IPS-NIHi7 (cell line): ENCODE data around the gene RAX2.
"Not testable (repeated sequence)": the region's sequence is repeated elsewhere in the genome, so short reads cannot be mapped to it uniquely, and the experiment has no call there.

Source experiments
- DNase-seq: peaks from one replicate; pipeline ENCODE4 v3.0.0; 2012; ENCODE audit warnings: mixed read lengths; ENCODE audit errors: extremely low spot score

The RAX2 gene

DNA sequence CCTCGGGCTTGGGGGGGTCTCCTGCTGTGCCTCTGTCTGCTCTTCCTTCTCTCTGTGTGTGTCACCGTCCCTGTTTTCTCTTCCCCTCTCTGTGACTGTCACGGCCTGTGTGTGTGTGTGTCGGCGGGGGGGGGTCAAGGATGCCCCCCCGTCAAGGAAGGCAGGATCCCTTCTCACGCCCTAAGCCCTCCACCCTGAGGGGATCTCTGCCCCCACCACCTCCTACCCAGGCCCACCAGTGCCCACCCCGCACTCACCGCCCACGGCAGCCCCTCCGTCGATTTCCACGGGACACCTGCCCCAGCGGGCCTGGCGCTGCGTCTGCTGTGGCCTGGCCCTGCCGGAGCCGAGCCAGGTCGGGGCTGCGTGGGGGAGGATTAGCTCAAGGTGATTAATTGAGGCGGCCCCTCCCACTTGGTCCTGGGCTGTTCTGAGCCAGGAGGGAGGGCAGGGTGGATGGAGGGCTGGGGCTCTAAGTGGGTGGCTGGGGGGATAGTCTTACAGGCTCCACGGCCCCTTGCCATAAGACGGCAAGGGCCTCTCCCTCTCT lies at the start of gene RAX2:
Gene RAX2 (minus strand): TSS at position 323 of the 550 bp plus-strand sequence. CDS start 486 bp downstream, outside the sequence.
- no peak for DNase-seq

DNA sequence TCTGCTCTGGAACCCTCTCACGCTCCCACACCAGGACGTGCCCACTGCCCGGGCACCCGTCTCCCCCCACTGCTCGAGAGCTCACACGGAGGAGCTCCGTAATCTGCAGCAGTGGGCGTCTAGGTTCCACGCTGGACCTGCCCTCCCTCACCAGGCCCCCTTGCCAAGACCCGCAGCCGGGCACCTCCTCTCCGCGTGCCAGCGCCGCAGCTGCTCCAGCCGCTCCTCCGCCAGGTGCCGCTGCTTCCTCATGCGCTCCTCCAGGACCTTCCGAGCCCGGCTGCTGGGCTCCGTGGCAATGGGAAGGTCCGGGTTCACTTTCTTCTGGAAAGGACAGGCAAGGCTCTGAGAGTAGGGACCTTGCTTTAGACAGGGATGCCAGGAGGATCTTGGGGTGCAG lies 49.1 kb upstream of the RAX2 start:
- DNase-seq: no peak

- no peak for DNase-seq
Measured at GRCh38 chr19:3819989-3820388, 48.0 kb upstream of the RAX2 start.

DNA sequence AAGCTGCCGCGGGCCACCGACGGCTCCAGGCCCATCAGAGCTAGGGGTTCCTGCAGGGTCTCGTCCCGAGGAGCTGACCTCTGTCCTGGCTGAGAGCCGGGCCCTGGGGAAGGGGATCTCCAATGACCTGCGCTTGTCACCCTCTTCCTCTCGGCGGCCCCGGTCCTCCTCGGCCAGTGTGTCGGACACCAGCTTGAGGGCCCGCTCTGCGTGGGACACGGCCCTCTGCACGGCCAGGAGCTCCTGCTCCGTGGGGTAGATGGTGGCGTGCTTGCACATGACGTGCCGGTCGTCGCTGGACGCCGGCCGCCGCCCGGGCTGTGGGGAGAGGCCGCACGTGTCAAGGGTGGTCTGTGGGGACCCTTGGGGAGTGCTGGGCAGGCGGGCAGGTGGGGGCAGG lies 46.9 kb upstream of the RAX2 start:
- DNase-seq: no peak

DNA sequence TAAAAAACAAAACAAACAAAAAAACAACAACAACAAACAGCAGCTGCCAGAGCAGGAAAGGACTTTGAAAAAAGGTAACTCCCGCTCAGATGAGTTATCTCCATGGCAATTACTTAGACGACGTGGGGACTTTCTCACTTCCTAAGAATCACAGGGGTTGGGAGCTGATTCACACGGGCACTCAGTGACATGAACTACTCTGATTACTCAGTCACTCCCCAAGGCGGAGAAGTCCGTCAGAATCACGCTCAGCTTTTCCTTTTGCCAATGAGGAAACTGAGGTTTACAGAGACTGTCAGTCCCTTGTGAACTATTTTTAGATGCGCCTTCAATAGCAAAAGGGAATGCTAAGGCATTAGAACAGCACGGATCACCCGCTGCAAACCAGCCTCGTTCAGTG lies 46.4 kb upstream of the RAX2 start:
- DNase-seq: no peak

DNA sequence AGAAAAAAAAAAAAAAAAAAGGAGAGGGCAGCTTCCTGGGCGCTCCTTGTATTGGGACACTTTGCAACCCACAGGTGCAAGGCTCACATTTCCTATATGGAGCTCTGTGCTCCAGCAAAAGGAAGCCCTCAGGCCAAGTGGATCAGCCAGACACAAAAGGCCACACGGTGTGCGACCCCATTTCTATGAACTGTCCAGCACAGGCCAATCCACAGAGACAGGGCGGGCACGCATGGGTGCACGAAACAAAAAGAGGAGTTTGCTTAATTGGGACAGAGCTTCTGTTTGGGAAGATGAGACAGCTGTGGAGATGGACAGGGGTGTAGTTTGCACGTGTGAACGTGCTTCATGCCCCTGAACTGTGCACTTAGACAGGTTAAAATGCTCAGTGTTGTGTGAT lies 45.7 kb upstream of the RAX2 start:
- no peak for DNase-seq

DNA sequence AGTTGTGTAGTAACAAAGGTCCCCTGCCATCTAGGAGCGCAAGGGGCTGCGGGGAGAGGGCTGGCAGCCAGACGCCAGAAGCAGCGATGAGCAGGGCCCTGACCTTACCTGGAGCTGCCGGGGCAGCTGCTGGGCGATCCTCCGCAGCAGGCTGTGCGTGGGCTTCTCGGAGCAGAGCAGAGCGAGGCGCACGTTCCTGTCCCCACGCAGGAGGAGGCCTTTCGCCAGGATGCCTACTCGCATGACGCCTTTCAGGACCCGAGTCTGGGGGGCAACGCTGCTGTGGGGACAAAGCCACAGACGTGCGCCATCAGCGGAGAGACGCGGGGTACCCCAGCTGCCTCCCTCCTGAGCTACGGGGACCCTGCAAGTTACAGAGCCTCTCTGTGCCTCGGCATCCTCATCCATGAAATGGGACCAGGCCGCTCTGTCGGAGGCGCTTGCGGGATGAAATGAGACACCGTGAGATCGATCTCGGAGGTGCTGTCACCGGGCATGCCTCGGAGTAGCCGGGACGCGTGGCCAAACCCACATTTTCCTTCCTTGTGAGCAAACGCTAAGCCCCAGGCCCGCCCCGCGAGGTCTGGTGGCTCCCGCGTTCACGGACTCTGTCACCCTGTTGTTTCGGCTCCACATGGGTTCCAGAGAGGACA lies 44.7 kb upstream of the RAX2 start:
- no peak for DNase-seq

DNA sequence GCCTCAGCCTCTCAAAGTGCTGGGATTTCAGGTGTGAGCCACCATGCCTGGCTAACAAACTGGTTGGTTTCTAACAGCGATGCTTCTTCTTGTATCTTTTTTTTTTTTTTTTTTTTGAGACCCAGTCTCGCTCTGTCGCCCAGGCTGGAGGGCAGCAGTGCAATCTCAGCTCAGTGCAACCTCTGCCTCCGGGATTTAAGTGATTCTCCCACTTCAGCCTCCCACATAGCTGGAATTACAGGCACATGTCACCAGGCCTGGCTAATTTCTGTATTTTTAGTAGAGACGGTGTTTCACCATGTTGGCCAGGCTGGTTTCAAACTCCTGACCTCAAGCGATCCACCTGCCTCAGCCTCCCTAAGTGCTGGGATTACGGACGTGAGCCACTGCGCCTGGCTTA lies 44.1 kb upstream of the RAX2 start:
- DNase-seq: not testable (repeated sequence)

GRCh38 chr19:3814648-3815047 lies 42.6 kb upstream of the RAX2 start:
- no peak for DNase-seq

DNA sequence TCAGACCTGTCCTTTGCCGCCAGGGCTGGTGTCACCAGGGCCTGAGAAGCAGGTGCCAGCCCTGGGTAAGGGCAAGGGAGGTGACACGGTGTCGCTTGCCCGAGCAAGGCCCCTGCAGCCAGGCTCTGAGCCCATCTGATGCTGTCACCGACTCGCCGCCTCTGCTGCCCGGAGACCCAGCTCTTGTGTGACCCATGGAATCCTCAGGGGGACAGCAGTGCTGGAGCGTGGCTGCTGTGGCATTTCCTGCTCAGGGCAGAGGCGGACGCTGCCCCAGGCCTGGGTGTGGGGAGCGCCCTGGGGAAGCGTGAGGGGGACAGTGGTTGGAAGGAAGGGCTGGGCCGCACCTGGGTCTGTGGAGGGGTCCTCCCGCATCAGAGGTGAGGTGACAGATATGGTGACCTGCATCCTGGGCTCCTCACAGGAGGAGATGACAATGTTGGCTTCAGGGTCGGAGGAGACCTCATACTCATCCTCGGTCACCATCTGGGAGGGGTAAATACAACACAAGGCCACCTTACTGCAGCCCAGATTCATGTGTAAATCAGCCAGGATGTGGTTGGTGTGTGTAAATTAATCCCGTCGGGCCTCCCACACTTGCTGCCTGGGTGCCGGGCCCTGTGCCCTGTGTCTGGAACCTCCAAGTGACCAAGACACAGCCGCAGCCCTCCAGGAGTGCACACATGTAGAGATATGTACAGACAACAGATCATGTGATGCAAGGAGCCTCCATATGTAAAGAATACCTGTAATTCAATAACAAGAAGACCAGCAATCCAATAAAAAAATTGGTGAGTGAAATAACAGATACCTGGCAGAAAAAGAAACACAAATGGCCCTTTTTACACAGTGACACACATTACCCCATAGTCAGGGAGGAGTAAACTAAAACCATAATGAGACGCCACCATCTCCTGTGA lies 41.7 kb upstream of the RAX2 start:
- no peak for DNase-seq

- DNase-seq: no peak
Measured at GRCh38 chr19:3810708-3811355, 38.8 kb upstream of the RAX2 start.

- DNase-seq: no peak
Measured at GRCh38 chr19:3809881-3810707, 38.1 kb upstream of the RAX2 start.

- DNase-seq: no peak
Measured at GRCh38 chr19:3808420-3809143, 36.6 kb upstream of the RAX2 start.

DNA sequence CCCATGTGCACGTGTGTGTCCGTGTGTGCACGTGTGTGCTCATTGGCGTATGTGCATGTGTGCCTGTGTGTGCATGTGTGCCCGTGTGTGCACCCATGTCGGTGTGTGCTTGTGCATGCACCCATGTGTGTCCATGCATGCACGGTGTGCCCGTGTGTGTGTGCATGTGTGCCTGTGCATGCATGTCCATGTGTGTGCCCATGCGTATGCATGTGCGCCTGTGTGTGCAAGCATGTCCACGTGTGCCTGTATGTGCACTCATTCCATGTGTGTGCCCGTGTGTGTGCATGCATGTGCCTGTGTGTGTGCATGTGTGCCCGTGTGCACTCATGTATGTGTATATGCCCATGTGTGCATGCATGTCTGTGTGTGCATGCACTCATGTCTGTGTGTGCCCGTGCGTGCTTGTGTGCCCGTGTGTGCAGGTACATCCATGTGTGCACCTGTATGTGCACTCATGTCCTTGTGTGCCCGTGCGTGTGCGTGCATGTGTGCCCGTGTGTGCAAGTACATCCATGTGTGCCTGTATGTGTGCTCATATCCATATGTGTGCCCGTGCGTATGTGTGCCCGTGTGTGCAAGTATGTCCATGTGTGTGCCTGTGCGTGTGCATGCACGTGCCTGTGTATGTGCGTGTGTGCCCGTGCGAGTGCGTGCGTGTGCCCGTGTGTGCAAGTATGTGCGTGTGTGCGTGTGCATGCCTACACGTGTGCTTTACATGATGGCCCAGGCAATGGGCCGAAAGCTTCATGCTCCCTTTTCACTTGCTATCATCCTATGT lies 35.7 kb upstream of the RAX2 start:
- no peak for DNase-seq

- DNase-seq: no peak
Measured at GRCh38 chr19:3807131-3807480, 35.1 kb upstream of the RAX2 start.

GRCh38 chr19:3805859-3806258 lies 33.8 kb upstream of the RAX2 start:
- DNase-seq: no peak

- no peak for DNase-seq
Measured at GRCh38 chr19:3804429-3804828, 32.4 kb upstream of the RAX2 start.

DNA sequence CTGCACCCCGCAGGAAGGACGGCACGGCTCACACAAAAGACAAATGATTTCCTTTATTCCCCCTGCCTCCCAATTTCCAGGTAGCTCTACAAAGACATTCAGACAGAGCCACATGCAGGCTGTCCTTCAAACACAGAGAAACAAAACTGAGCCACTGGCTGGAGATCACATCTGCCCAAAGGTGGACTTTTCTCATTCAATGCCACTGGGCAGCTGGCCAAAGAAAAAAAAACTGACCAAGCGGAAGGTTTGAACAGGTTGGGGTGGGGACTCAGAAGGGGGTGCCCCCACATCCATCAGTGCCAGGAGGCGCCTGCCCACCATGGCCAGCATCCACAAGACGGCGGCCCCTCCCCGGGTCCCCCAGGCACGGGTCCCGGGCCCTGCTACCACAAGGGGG lies 32.0 kb upstream of the RAX2 start:
- DNase-seq: no peak

GRCh38 chr19:3803114-3803888 lies 31.3 kb upstream of the RAX2 start:
- no peak for DNase-seq
